SK-N-SH treated with all-trans-retinoic acid at 6 μM for 48 hours (cell line): ENCODE measurements around the gene NFKB1.

ENCODE experiments used
- ATAC-seq: fragments of 200-7000 bp; cut with Tn5 transposase; 3 replicates; pipeline ENCODE4 v1.9.1; 2020; ENCODE audit warnings: mild to moderate bottlenecking, moderate library complexity
- ARNTL ChIP-seq: fragments of 450-650 bp; formaldehyde crosslinking; IDR thresholded peaks from 2 replicates; pipeline ENCODE4 v1.5.0; 2020; ENCODE audit warnings: low read depth, mild to moderate bottlenecking, moderate library complexity, borderline replicate concordance
- BACH2 ChIP-seq: fragments of 250-450 bp; sonication (Bioruptor Pico); IDR thresholded peaks from 2 replicates; pipeline ENCODE4 v1.9.0; 2021; ENCODE audit warnings: mild to moderate bottlenecking, borderline replicate concordance
- CREB5 ChIP-seq: fragments of 250-450 bp; sonication (Bioruptor Pico); IDR thresholded peaks from 2 replicates; pipeline ENCODE4 v1.5.1; 2020; ENCODE audit warnings: low read depth, mild to moderate bottlenecking, moderate library complexity
- CSDC2 ChIP-seq: fragments of 250-450 bp; sonication (Bioruptor Pico); IDR thresholded peaks from 2 replicates; pipeline ENCODE4 v1.5.0; 2020; ENCODE audit warnings: mild to moderate bottlenecking, moderate library complexity
- CSRNP3 ChIP-seq: fragments of 250-450 bp; sonication (Bioruptor Pico); IDR thresholded peaks from 2 replicates; pipeline ENCODE4 v1.5.1; 2021; ENCODE audit warnings: mild to moderate bottlenecking, moderate library complexity
- ESRRG ChIP-seq: fragments of 250-450 bp; sonication (Bioruptor Pico); IDR thresholded peaks from 2 replicates; pipeline ENCODE4 v1.6.1; 2021; ENCODE audit warnings: mild to moderate bottlenecking
- GLIS3 ChIP-seq: fragments of 250-450 bp; sonication (Bioruptor Pico); IDR thresholded peaks from 2 replicates; pipeline ENCODE4 v1.5.0; 2020; ENCODE audit warnings: mild to moderate bottlenecking, moderate library complexity
- ISL1 ChIP-seq: fragments of 250-450 bp; sonication (Bioruptor Pico); IDR thresholded peaks from 2 replicates; pipeline ENCODE4 v2.1.2; 2022; ENCODE audit warnings: mild to moderate bottlenecking, moderate library complexity
- OSR1 ChIP-seq: fragments of 250-450 bp; sonication (Bioruptor Pico); IDR thresholded peaks from 2 replicates; pipeline ENCODE4 v1.8.0; 2022; ENCODE audit warnings: moderate library complexity, mild to moderate bottlenecking, inconsistent platforms
- PATZ1 ChIP-seq: fragments of 250-450 bp; sonication (Bioruptor Pico); IDR thresholded peaks from 2 replicates; pipeline ENCODE4 v1.8.0; 2020; ENCODE audit warnings: mild to moderate bottlenecking, moderate library complexity, borderline replicate concordance
- POU6F1 ChIP-seq: fragments of 250-450 bp; sonication (Bioruptor Pico); IDR thresholded peaks from 2 replicates; pipeline ENCODE4 v1.8.0; 2021; ENCODE audit warnings: low read depth, mild to moderate bottlenecking, moderate library complexity, borderline replicate concordance
- PPARA ChIP-seq: fragments of 250-450 bp; sonication (Bioruptor Pico); IDR thresholded peaks from 2 replicates; pipeline ENCODE4 v1.5.0; 2020; ENCODE audit warnings: mild to moderate bottlenecking, borderline replicate concordance
- RARB ChIP-seq: fragments of 250-450 bp; sonication (Bioruptor Pico); IDR thresholded peaks from 2 replicates; pipeline ENCODE4 v1.8.0; 2021; ENCODE audit warnings: mild to moderate bottlenecking, moderate library complexity
- SNAI2 ChIP-seq: fragments of 250-450 bp; sonication (Bioruptor Pico); IDR thresholded peaks from 2 replicates; pipeline ENCODE4 v1.5.0; 2020; ENCODE audit warnings: mild to moderate bottlenecking, moderate library complexity
- TCF4 ChIP-seq: fragments of 250-450 bp; sonication (Bioruptor Pico); IDR thresholded peaks from 2 replicates; pipeline ENCODE4 v1.8.0; 2021; ENCODE audit warnings: mild to moderate bottlenecking, moderate library complexity, borderline replicate concordance
- TOX ChIP-seq: fragments of 250-450 bp; sonication (Bioruptor Pico); IDR thresholded peaks from 2 replicates; pipeline ENCODE4 v1.8.0; 2021; ENCODE audit warnings: mild to moderate bottlenecking, moderate library complexity, borderline replicate concordance
- ZC3H10 ChIP-seq: fragments of 250-450 bp; sonication (Bioruptor Pico); IDR thresholded peaks from 2 replicates; pipeline ENCODE4 v1.5.1; 2021; ENCODE audit warnings: mild to moderate bottlenecking, moderate library complexity
- ZFP3 ChIP-seq: fragments of 250-450 bp; sonication (Bioruptor Pico); IDR thresholded peaks from 2 replicates; pipeline ENCODE4 v1.5.0; 2020; ENCODE audit warnings: mild to moderate bottlenecking, moderate library complexity
- ZFP30 ChIP-seq: fragments of 450-650 bp; formaldehyde crosslinking; IDR thresholded peaks from 2 replicates; pipeline ENCODE4 v1.5.0; 2022; ENCODE audit warnings: mild to moderate bottlenecking, moderate library complexity
- ZNF565 ChIP-seq: fragments of 450-650 bp; formaldehyde crosslinking; conservative IDR thresholded peaks from 2 replicates; pipeline ENCODE4 v1.5.0; 2020; ENCODE audit warnings: low read depth, mild to moderate bottlenecking, moderate library complexity
- ZNF70 ChIP-seq: fragments of 450-650 bp; formaldehyde crosslinking; IDR thresholded peaks from 2 replicates; pipeline ENCODE4 v1.5.0; 2020; ENCODE audit warnings: mild to moderate bottlenecking, moderate library complexity

Gene NFKB1

GRCh38 chr4:102525097-102525496, 23.9 kb downstream of the NFKB1 start:
- no peak for TF ChIP-seq TCF4
- no peak for TF ChIP-seq ZFP30 (CRISPR knock-in tag)
- no peak for TF ChIP-seq ZNF565 (CRISPR knock-in tag)
- no peak for TF ChIP-seq CSRNP3 (CRISPR knock-in tag)
- no peak for TF ChIP-seq PPARA
- no peak for TF ChIP-seq ISL1
- no peak for TF ChIP-seq PATZ1
- TF ChIP-seq ESRRG (CRISPR knock-in tag), result no peak
- no peak for TF ChIP-seq POU6F1 (CRISPR knock-in tag)
- ATAC-seq, result no peak

- TF ChIP-seq POU6F1 (CRISPR knock-in tag) (no peak), GLIS3 (CRISPR knock-in tag) (no peak), ZNF70 (CRISPR knock-in tag) (no peak), PATZ1 (no peak), OSR1 (CRISPR knock-in tag) (no peak), SNAI2 (CRISPR knock-in tag) (no peak), CREB5 (CRISPR knock-in tag) (no peak), ZFP3 (CRISPR knock-in tag) (no peak), PPARA (no peak)
- no peak for ATAC-seq
Measured at GRCh38 chr4:102525504-102525903, 24.3 kb downstream of the NFKB1 start.

- ATAC-seq, result no peak
- TF ChIP-seq RARB (CRISPR knock-in tag), result no peak
- no peak for TF ChIP-seq PPARA
- TF ChIP-seq ZNF565 (CRISPR knock-in tag), result no peak
- TF ChIP-seq TCF4, result no peak
- no peak for TF ChIP-seq ARNTL (CRISPR knock-in tag)
- TF ChIP-seq ZNF70 (CRISPR knock-in tag), result no peak
- no peak for TF ChIP-seq SNAI2 (CRISPR knock-in tag)
- TF ChIP-seq ISL1, result no peak
- no peak for TF ChIP-seq OSR1 (CRISPR knock-in tag)
- no peak for TF ChIP-seq ZFP3 (CRISPR knock-in tag)
- no peak for TF ChIP-seq TOX (CRISPR knock-in tag)
- no peak for TF ChIP-seq POU6F1 (CRISPR knock-in tag)
- TF ChIP-seq CREB5 (CRISPR knock-in tag), result no peak
- TF ChIP-seq ZC3H10, result no peak
- no peak for TF ChIP-seq BACH2 (CRISPR knock-in tag)
- no peak for TF ChIP-seq PATZ1
- no peak for TF ChIP-seq CSDC2
Measured at GRCh38 chr4:102526532-102526931, 25.4 kb downstream of the NFKB1 start.
